Hematopoietic multipotent progenitor cell treated with erythropoietin and hydrocortisone succinate and interleukin-3 and kit ligand, for 6 days (in vitro differentiated cells): Measurements from ENCODE around the gene FKBP11.
A peak's percentile ranks its signal among the peaks of the same experiment; 100 is the strongest.
"Not testable (repeated sequence)": the region's sequence is repeated elsewhere in the genome, so short reads cannot be mapped to it uniquely, and the experiment has no call there.

Experiments
- DNase-seq: peaks from one replicate; pipeline ENCODE4 v3.0.0-alpha.2; 2015

The FKBP11 gene

GRCh38 chr12:48903363-48903981, 21.8 kb downstream of the FKBP11 start:
- no peak for DNase-seq

DNA sequence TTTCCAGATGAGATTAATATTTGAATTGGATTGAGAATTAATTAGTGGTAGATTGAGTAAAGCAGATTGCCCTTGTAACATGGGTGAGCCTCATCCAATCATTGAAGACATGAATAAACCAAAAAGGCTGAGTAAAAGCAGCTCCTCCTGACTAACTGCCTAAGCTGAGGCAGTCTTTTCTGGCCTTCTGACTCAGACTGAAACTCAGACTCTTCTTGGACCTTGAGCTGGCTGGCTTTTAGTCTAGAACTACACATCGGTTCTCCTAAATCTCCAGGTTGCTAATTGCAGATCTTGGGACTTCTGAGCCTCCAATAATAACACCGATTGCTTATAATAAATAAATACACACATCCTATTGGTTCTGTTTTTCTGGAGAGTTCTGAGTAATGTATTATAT, 24.0 kb downstream of the FKBP11 start:
- no peak for DNase-seq

- no peak for DNase-seq
Observed at GRCh38 chr12:48899651-48900050, 25.6 kb downstream of the FKBP11 start.

- DNase-seq = no peak
Observed at GRCh38 chr12:48894271-48894670, 31.0 kb downstream of the FKBP11 start.

- peak; percentile 86 for DNase-seq
Observed at GRCh38 chr12:48890657-48891418, 34.5 kb downstream of the FKBP11 start.

DNA sequence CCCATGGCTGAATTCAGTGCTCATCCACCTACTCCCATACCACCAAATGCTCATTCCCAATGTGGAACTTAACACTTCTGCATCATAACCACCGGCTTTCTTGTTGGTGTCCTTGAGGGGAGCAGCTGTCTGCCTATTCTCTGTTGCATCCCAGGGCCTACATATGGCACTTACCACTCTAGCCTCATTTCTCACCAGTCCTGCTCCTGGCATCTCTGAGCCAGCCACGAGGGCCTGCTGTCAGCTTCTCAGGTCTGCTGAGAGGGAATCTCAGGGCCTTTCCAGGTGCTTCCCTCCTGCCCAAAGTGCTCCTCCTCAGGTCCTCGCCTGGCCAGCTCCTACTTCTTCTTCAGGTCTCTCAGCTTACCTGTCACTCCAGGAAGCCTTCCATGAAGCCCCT, 35.6 kb downstream of the FKBP11 start:
- no peak for DNase-seq

GRCh38 chr12:48883305-48884161, 41.8 kb downstream of the FKBP11 start:
- DNase-seq = no peak

DNA sequence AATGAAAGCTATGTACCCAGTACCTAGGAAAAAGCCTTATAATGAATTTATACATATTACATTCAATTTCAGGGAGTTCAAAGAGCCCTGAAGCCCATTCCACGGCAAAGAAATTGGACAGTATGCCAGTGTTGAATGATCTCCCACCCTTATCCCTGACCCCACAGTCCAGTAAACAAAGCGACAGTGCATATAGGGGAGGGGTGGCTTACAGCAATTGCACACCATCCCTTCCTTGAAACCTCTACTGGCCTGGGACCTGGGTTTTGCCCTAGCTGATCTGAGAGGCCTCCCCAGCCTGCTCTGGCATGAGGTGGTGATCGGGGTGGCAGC, 42.4 kb downstream of the FKBP11 start:
- no peak for DNase-seq

GRCh38 chr12:48882315-48882687, 43.0 kb downstream of the FKBP11 start:
- DNase-seq = no peak

GRCh38 chr12:48881686-48882314, 43.5 kb downstream of the FKBP11 start:
- DNase-seq = no peak

- no peak for DNase-seq
Observed at GRCh38 chr12:48880647-48881046, 44.6 kb downstream of the FKBP11 start.

GRCh38 chr12:48878548-48878947, 46.7 kb downstream of the FKBP11 start:
- DNase-seq = no peak

GRCh38 chr12:48875944-48876515, 49.3 kb downstream of the FKBP11 start:
- DNase-seq = no peak

- DNase-seq = not testable (repeated sequence)
Observed at GRCh38 chr12:48873534-48873933, 51.8 kb downstream of the FKBP11 start.

GRCh38 chr12:48873096-48873495, 52.2 kb downstream of the FKBP11 start:
- no peak for DNase-seq
